ENCODE data around the gene MYO18B. TPM values are rescaled to one million over a fixed set of nuclear protein-coding genes. Genes with fewer than 3 reads are reported as not detected.
A peak's percentile ranks its signal among the peaks of the same experiment; 100 is the strongest.

Gene MYO18B
- total and polyA plus RNA-seq, 7 donors = 79.3 to 434 (median 273) TPM

DNA sequence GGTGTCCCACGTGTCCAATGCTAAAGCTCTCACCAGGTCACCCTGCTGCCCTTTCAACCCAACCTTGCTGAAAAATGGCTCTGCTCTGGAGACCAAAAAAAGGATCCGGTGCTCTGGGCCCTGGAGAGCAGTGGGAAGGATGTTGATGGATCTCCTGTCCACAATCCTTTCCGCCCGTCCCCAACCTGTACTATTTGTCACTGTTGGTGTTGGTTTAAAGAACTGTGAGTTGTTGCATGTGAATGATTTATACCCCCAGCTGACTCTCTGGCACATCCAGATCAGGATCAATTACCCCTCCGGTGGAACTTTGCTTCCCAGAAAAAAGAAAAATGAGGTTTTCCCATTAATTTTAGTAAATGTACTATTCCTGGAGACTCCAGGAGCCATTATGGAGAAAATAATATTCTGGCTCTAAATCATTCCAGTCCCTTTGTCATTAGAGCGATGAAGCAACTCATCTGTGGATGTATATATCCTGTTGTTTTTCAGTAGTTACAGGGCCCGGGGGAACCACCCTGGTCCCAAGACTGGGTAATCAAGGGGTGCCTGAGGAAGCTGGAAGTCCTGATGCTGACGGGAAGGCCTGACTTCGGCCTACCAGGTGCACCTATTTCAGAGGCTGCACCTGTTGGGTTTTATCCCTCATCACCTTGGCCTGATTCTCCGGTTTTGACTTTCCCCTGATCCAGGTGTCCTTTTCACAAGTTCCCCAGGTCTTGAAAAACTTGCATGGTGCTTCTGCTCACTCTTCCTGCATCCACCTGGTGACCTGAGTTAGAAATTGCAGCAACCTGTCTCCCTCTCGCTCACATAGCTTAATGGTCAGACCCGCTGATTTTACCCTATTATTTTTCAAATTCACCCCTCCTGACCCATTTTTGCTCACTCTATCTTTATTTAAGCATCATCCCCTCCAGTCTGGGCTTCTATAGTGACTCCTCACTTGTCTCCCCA lies 218.1 kb downstream of the MYO18B start:
- whole genome bisulfite sequencing, 3 donors = 57 to 63% (median 62%) methylated on average over 12 of the region's 12 CpGs
- TF ChIP-seq, protein P1, sequence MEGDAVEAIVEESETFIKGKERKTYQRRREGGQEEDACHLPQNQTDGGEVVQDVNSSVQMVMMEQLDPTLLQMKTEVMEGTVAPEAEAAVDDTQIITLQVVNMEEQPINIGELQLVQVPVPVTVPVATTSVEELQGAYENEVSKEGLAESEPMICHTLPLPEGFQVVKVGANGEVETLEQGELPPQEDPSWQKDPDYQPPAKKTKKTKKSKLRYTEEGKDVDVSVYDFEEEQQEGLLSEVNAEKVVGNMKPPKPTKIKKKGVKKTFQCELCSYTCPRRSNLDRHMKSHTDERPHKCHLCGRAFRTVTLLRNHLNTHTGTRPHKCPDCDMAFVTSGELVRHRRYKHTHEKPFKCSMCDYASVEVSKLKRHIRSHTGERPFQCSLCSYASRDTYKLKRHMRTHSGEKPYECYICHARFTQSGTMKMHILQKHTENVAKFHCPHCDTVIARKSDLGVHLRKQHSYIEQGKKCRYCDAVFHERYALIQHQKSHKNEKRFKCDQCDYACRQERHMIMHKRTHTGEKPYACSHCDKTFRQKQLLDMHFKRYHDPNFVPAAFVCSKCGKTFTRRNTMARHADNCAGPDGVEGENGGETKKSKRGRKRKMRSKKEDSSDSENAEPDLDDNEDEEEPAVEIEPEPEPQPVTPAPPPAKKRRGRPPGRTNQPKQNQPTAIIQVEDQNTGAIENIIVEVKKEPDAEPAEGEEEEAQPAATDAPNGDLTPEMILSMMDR (IDR thresholded peaks at IDR 0.05) = no peak
- H3K36me3 ChIP-seq (ENCODE audit: insufficient read depth in 1 of 2, low read depth in 1 of 2) = peaks cover 7 to 99% of the 10 kb centered on the region in 2 donors
- intact Hi-C loops (cut with DNase I) = no loop called here
- no peak overlapping the region for H3K27ac ChIP-seq
- ATAC-seq (peak in 2 of 4 donors; percentile 4 to 10), DNase-seq (no peak)
- H3K9me3 ChIP-seq = no peaks in the 10 kb centered on the region
- H3K27me3 ChIP-seq (ENCODE audit: insufficient read depth in 3 of 3, low read length in 2 of 3) = no peaks in the 10 kb centered on the region
- no peaks in the 10 kb centered on the region for H3K4me1 ChIP-seq
- H3K4me3 ChIP-seq = no peak overlapping the region

DNA sequence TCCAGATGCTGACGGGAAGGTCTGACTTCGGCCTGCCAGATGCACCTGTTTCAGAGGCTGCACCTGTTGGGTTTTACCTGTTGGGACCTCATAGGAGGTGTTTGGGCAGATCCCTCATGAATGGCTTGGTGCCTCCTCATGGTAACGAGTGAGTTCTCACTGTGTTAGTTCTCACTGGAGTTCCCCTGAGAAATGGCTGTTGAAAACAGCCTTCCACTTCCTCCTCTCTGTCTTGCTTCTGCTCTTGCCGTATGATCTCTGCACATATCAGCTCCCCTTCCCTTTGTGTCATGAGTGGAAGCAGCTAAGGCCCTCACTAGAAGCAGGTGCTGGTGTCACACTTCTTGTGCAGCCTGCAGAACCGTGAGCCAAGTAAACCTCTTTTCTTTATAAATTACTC lies 219.7 kb downstream of the MYO18B start:
- Histone ChIP-seq H3K27me3 (ENCODE audit: insufficient read depth in 3 of 3, low read length in 2 of 3) (no peaks in the 10 kb centered on the region), H3K4me3 (no peak overlapping the region), H3K9me3 (no peaks in the 10 kb centered on the region), H3K27ac (no peak overlapping the region), H3K4me1 (no peaks in the 10 kb centered on the region), H3K36me3 (ENCODE audit: insufficient read depth in 1 of 2, low read depth in 1 of 2) (peaks cover 4 to 99% of the 10 kb centered on the region in 2 donors)
- 80 to 84% (median 84%) methylated on average over 5 of the region's 5 CpGs for whole genome bisulfite sequencing, 3 donors
- no peak for DNase-seq
- intact Hi-C loops (cut with DNase I) = no loop called here
- ATAC-seq = no peak
- TF ChIP-seq, protein P1 (IDR thresholded peaks at IDR 0.05) = no peak

DNA sequence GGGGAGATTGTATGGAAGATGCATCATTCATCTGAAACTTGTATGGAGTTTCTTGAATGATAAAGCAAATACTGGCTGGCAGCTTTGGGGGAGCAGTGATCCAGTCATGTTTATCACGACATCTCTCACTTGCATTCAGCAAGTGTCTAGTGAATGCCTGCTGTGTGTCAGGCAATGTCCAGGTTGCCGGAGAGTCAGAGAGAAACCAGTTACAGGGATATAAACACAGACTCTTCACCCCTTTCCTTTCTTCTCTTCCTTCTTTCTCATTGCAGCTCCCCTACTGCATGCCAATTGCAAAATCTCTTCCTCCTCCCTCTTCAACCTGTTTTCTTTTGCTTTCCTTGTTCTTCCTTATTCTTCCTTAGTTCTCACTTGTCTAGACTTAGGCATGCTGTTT lies 220.7 kb downstream of the MYO18B start:
- Histone ChIP-seq H3K4me3 (no peak overlapping the region), H3K4me1 (no peaks in the 10 kb centered on the region), H3K9me3 (no peaks in the 10 kb centered on the region), H3K27me3 (ENCODE audit: insufficient read depth in 3 of 3, low read length in 2 of 3) (no peaks in the 10 kb centered on the region), H3K36me3 (ENCODE audit: insufficient read depth in 1 of 2, low read depth in 1 of 2) (peaks cover 2 to 94% of the 10 kb centered on the region in 2 donors), H3K27ac (no peak overlapping the region)
- TF ChIP-seq, protein P1 (IDR thresholded peaks at IDR 0.05) = no peak
- DNase-seq (no peak), ATAC-seq (no peak)
- WGBS, 3 donors = 92 to 100% (median 100%) methylated on average over 2 of the region's 2 CpGs
- intact Hi-C loops (cut with DNase I) = no loop called here

DNA sequence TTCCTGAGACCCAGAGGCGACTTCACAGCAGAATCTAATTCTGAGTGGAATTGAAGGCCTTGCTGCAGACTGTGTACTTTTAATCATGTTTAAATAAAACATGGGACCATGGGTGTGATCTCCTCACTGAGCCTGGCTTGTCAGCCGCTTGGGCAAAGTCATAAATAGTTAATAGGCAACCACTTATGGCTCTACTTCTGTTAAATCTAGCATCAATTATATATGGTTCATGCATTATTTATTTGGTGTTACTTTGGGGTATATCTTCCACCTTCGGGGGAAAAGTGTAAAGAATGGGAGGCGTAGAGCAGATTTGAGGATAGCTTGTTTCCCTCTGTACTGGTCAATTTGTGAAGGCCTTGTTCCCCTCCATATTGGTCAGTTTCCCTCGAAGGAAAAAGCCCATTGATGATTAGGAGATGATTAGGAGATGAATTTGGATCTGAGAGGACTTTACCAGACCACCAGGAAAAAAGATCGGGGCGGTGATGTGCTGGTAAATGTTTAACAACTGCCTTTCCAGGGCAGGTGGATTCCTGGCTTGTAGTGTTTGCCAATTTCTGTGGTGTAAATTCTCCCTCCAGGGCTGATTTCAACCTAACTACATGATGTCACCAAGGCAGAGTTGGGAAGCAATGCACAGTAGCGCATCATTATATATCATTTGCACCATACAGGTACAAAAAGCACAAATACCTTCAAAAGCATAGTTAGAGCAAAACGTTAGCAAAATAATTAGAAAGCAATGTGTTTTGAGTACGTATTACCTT lies 223.2 kb downstream of the MYO18B start:
- DNase-seq (no peak), ATAC-seq (no peak)
- Histone ChIP-seq H3K9me3 (no peaks in the 10 kb centered on the region), H3K27me3 (ENCODE audit: insufficient read depth in 3 of 3, low read length in 2 of 3) (no peaks in the 10 kb centered on the region), H3K4me1 (no peaks in the 10 kb centered on the region), H3K27ac (no peak overlapping the region), H3K4me3 (no peak overlapping the region), H3K36me3 (ENCODE audit: insufficient read depth in 1 of 2, low read depth in 1 of 2) (peaks cover 2 to 94% of the 10 kb centered on the region in 2 donors)
- intact Hi-C loops (cut with DNase I) = no loop called here
- TF ChIP-seq, protein P1 (IDR thresholded peaks at IDR 0.05) = no peak
- whole genome bisulfite sequencing, 3 donors = 87 to 92% (median 90%) methylated on average over 10 of the region's 10 CpGs

Data from psoas muscle (tissue), 8 donors.